COLO829 (cell line): ENCODE data around the gene SMIM5.

Experiments
- DNase-seq: peaks from one replicate; pipeline ENCODE4 v3.0.0; 2012; ENCODE audit warnings: low spot score

Gene SMIM5

GRCh38 chr17:75666959-75667790, 33.9 kb downstream of the SMIM5 start, which contains the start of the genes RECQL5 and SAP30BP:
Gene RECQL5, minus strand, starts transcription at chr17:75667154. Its CDS starts 597 bp downstream, at chr17:75666557.
Gene SAP30BP, plus strand, starts transcription at chr17:75667338. Its CDS starts 35 bp downstream, at chr17:75667373.
- DNase-seq: peak; percentile 95

DNA sequence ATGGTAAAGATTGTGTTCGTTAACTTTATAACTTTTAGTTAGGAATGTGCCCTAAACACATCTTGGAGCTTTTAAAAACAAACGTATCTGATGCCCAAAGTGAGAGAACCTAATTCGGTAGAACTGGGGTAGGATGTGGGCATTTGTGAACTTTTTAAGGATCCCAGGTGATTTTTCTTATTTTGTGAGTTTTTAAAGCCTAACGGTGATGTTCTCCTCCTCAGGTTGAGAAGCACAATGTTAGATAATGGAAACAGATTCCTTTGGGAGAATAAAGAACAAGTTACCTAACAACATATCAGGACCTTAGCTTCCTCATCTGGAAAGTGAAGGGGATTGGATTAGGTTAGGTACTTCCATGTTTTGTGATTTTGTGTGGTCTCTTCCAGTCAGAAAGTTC, 34.6 kb downstream of the SMIM5 start:
- no peak for DNase-seq

DNA sequence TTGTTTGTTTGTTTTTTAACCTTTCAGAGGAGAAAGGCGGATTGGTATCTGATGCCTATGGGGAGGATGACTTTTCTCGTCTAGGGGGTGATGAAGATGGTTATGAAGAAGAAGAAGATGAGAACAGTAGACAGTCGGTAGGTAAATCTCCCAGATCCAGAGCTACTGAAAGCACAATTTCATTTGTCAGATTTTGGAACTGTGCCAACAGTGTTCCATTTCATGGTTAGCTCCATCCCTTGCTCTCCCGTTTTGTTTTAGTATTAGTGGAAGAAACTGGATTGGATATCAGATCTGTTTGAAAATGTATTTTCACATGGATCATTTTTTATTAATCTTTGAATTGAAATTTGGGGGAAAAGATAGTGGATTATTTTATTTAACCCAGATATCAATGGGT, 35.3 kb downstream of the SMIM5 start:
- no peak for DNase-seq

DNA sequence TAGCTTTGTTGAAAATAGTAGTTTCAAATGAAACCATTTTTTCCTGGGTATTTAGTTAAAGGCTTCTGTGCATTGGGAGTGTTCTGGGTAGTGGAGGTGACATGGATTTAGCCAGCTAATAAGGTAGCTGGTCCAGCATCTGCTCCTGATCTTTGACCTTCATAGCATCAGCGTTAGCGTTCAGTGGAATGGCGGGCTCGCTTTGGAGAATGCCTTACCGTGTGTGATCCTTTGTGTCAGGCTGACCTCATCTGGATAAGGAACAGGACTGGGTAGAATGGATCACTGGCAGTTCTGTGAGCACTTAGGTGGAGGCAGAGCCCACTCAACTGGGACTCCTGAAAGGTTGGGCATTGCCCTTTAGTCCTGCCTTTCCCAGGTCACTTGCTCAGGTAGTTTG, 37.6 kb downstream of the SMIM5 start:
- no peak for DNase-seq

DNA sequence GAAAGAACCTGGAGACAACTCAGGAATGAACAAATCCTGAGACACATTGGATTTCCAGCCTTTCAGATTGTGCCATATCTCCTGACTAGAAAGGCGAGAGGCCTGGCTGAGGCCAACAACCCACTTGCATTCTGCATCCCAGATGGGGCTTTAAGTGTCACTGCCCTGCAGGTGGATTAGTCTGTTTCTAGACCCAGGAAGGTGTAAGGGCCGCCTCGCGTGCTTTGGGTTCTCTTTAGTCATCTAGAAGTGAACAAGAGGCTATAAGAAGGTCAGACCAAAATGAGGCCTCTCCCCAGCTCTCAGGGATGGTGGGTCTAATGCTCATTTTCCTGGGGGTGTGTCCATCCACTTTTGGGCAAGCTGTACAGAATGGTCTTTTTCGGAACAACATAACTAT, 38.8 kb downstream of the SMIM5 start:
- DNase-seq: no peak

GRCh38 chr17:75673487-75673886, 40.3 kb downstream of the SMIM5 start:
- DNase-seq: no peak

DNA sequence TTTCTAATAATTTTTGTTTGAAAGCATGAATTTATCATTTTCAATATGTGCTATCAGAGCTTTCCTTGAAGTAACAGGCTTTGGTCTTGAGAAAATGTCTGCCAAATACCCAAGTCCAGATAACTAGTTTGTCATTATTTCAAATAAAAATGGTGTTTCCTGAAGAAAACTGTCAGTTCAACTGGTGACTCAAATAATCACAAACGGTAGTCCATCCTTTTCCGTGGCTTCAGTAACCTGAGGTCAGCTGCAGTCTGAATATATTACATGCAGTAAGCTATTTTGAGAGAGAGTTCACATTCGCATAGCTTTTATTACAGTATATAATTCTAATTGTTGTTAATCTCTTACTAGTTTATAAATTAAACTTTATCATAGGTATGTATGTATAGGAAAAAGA, 43.2 kb downstream of the SMIM5 start:
- DNase-seq: no peak

DNA sequence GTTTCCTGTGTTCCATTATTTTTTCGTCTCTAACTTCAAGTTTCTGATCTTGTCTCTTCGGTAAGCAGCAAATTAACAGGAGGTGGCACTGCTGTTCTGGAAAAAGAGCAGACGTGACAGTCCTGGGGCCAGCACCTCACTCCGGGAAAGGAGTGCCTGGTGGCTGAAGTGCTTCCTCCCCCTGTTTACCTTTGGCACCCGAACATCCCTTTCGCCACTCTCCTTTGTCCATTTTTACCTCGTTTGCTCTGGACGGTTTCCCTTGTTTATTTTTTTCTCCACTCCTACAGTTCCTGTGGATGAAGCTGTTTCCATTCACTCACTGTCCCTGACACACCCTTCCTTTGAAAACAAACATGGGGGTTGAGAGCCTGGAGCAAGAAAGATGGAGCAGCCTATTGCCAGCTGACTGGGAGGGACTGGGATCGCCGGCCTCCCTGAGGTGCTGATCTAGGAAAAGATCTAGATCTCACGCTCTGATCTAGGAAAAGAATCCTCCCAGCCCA, 46.5 kb downstream of the SMIM5 start:
- no peak for DNase-seq

- no peak for DNase-seq
Observed at GRCh38 chr17:75680431-75680830, 47.2 kb downstream of the SMIM5 start.

- DNase-seq: no peak
Observed at GRCh38 chr17:75681289-75681688, 48.1 kb downstream of the SMIM5 start.

DNA sequence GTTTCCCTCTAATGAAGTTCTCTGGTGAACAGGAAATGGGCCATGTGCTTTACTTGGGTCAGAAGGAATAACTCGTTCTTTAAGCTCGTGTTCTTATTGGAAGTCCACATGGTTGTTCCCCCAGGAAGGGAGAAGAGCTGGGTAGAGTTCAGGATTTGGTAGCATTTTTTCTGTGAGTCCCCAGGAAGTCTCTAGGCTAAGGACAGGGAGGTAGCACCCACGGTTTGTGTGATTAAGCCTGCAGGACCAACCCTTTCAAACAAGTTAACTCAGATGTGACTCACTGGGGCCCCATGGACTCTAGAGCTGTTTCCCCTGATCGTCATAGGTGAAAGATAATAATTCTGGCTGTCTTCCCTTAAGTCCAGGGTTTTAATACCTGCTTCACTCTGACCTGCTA, 50.3 kb downstream of the SMIM5 start:
- no peak for DNase-seq

GRCh38 chr17:75684249-75684648, 51.0 kb downstream of the SMIM5 start:
- no peak for DNase-seq

DNA sequence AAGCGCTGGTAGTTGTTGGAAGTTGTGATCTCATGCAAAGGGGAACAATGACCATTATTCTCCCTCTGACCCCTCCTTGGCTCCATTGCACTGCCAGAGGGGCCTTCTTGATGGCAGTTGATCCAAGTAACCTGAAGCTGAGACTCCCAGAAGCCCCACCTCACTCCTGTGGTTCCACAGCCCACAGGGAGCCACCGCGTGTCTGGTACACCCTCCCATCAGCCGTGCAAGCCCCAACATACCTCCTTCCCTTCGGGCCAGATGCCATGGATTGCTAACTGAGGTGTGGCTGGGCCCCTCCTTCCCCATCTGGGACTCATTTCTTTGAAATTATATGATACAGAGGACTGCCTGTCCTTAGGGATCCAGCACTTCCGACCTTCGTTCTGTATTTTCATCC, 51.7 kb downstream of the SMIM5 start:
- DNase-seq: no peak

- DNase-seq: no peak
Observed at GRCh38 chr17:75685499-75685898, 52.3 kb downstream of the SMIM5 start.

DNA sequence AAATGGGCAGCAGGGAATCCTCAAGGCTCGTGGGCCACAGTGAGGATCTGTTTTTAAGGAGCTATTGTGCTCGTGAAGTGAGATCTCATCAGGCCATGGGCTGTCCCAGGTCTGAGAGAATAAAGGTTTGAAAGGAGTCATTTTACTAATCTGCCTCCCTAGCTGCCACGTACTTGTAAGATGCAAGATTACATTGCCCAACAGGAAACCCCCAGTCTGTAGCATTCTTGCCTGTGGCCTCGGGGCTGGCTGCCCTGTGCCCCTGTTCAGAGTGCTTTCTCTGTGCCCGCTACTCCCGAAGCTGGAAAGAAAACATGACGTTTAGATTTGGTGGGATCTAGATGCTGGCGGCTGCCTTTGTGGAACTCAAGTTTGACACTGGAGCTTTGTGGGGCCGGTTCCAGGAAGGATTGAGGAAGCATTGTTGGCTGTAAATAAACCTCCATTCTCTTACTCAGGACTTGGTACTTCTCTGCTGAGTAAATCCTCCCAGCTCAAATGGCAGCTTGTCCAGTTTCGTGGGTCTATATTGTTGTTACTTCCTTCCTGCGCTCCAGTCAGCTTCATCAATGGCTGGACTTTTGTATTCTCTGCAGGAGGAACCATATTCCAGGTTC, 55.1 kb downstream of the SMIM5 start:
- DNase-seq: no peak

DNA sequence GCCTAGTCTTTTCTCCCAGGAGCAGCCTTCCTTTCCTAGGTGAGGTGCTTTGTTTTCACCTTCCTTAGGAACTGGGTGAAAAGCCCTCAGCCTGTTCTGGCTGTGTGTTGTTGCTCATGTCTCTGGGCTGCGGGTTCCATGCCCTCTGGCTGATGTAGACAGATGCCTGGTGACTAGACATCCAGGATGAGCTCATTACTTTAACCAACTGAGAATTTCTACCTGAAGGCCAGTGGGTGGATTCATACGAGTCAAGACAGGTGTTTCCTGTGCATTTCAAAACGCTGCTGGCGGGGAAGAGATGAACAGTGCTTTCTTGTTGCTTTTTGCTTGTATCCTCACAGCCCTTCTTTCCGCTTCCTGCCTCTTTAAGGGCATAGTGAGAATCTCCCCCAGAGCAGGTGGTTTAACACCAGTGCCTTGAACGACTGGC, 56.2 kb downstream of the SMIM5 start:
- DNase-seq: no peak
